GM10266 (cell line): ENCODE data around the gene PAAF1.
"Not testable (repeated sequence)": the region's sequence is repeated elsewhere in the genome, so short reads cannot be mapped to it uniquely, and the experiment has no call there.

Source experiments
- DNase-seq: peaks from one replicate; pipeline ENCODE4 v3.0.0; 2012; ENCODE audit errors: extremely low spot score
- CTCF ChIP-seq: IDR thresholded peaks from 2 replicates; pipeline ENCODE4 v1.5.1; 2012; ENCODE audit warnings: mild to moderate bottlenecking, low read depth; ENCODE audit not compliant: control insufficient read depth, insufficient read depth; ENCODE audit errors: missing control alignments

PAAF1 gene

GRCh38 chr11:73931039-73931645 lies 54.3 kb downstream of the PAAF1 start:
- TF ChIP-seq CTCF = peak; percentile 42
- DNase-seq = peak; percentile 39

DNA sequence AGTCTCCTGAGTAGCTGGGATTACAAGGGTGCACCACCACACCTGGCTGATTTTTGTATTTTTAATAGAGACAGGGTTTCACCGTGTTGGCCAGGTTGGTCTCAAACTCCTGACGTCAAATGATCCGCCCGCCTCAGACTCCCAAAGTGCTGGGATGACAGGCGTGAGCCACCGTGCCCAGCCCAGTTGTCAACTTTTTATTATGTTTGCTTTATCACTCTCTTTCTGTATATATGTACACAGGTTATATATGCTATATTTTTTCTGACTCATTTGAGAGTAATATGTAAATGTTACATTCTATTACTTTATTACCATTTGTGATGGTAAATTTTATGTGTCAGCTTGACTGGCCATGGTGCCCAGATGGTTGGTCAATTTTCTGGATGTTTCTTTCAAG lies 55.2 kb downstream of the PAAF1 start:
- TF ChIP-seq CTCF = no peak
- no peak for DNase-seq

DNA sequence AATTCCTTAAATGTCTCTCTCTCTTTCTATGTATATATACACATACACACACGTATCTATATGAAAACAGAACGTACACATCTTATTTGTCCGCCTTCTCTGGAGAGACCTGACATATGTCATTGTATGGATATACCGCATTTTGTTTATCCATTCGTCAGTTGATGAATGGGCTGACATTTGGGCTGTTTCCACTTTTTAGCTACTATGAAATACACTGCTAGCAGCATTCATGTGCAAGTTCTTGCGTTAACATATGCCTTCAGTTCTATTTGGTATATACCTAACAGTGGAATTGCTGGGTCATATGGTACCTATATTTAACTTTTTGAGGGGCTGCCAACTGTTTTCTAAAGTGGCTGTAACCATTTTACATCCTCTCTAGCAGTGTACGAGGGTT lies 56.0 kb downstream of the PAAF1 start:
- no peak for DNase-seq
- no peak for TF ChIP-seq CTCF

- DNase-seq = not testable (repeated sequence)
Observed at GRCh38 chr11:73936047-73936446, 59.2 kb downstream of the PAAF1 start.

DNA sequence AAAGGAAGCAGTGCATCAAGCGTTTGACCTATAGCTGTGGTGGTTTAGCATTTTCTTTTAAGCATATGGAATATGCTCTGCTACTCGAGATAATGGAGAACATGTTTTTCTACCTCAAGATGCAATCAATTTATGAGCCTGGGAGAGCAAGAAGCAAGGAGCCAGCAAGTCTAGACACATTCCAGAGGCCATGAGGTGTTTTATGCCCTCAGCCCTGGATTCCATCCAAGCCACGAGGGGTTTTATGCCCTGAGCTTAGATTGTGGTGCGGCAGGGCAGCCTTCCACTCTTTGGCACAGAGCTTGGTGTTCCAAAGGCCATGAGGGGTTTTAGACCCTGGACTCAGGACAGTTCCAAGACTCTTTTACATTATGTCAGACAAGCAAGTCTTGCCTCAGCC lies 62.3 kb downstream of the PAAF1 start:
- DNase-seq = no peak
- no peak for TF ChIP-seq CTCF

DNA sequence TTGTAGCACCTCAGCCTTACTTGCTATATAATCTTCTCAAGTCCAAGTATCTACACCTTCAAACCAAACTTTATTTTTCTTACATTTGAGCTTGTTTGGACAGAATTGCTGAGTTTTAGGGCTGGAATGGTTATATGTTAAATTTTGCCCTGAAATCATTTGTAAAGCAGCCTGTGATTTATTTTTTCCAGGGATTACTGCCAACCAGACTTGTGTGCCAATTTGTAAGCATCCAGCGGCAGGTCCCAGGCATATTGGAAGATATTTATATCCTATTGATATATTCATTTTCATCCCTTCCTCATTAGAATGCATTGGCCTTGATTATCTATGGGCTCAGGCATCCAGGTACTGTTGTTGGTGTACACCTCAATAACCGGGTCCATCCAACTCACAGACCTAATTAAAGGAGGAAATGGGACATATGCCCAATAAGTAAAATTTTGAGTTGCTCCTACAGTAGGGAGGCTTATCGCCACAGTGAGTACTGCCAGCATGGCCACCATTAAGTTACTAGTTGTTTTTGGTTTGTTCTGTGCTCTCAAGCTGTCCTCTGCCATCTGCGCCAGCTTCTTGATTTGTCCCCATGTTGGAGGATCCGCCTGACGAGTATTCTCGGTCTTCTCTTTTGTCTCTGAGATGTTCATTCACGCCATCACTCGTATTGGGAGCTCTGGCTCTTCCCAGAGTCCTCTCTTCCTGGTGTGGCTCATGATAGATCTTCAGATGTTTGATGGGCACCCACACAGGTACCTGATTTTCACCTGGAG lies 64.2 kb downstream of the PAAF1 start:
- TF ChIP-seq CTCF = no peak
- DNase-seq = no peak

- TF ChIP-seq CTCF = no peak
- no peak for DNase-seq
Observed at GRCh38 chr11:73942010-73942409, 65.2 kb downstream of the PAAF1 start.
